GM18526 (cell line): ENCODE data around the gene TRIAP1.
A peak's percentile ranks its signal among the peaks of the same experiment; 100 is the strongest.

Experiments
- POLR2A ChIP-seq: IDR thresholded peaks from 3 replicates; pipeline ENCODE4 v1.6.1; 2011; ENCODE audit not compliant: insufficient read length; ENCODE audit errors: extremely low read depth

The TRIAP1 gene

DNA sequence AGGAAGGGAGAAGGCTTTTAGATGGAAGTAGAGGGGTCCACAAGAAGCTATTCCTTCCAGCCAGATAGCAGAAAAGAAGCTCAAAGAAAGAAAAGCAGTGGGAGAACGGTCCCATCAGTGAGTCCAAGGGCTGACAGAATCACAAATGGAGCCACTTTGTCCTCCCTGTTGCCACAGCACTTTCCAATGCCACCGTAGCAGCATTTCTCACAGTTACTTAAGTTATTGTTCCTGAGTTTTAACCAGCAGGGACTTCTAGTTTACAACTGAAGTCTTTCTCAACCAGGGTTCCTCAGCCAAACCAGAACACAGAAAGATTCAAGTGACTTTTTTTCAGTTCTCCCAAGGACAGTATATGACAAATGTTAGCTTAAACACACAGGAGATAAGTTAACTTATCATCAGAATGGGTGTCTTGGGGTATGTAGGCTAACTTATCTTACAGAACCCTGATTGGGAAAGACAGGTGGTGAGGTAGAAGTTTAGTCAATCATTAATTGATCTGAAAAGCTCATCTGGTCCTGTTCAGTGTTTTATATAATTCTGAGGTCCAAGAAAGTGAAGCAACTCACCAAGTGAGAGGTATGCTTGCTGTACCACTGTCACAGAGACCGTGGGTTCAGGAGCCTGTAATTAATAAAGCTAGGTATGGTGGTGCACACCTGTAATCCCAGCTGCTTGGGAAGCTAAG, 7.0 kb upstream of the TRIAP1 start:
- TF ChIP-seq POLR2A, result no peak

DNA sequence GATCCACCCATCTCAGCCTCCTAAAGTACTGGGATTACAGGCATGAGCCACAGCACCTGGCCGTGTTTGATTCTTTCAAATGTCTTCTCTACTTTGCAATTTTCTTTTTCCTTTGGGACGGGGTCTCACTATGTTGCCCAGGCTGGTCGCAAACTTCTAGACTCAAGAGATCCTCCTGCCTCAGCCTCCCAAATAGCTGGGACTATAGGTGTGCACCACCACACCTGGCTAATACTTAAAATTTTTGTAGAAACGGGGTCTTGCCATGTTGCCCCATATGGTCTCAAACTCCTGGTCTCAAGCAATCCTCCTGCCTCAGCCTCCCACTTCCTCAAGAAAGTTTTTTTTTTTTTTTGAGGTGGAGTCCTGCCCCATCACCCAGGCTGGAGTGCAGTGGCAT, 1.8 kb upstream of the TRIAP1 start:
- TF ChIP-seq POLR2A, result no peak

DNA sequence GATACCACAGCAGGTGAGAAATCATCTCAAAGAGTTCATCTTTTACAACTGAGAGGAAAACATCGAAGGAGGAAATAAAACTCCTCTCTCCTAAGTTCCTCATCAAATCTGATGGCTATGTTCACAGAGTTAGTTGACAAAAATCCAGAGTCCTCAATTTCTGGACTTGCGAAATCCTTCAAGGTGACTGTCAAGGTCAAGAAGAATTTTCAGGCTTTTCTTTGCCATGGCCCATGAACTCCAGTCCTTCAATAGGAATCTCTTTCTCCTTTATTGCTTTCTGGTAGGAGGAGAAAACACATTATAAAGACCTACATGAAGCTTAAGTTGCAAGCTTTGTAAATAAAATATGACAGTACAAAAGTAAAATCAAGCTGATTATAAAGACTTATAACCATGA, 1.5 kb downstream of the TRIAP1 start:
- no peak for TF ChIP-seq POLR2A

DNA sequence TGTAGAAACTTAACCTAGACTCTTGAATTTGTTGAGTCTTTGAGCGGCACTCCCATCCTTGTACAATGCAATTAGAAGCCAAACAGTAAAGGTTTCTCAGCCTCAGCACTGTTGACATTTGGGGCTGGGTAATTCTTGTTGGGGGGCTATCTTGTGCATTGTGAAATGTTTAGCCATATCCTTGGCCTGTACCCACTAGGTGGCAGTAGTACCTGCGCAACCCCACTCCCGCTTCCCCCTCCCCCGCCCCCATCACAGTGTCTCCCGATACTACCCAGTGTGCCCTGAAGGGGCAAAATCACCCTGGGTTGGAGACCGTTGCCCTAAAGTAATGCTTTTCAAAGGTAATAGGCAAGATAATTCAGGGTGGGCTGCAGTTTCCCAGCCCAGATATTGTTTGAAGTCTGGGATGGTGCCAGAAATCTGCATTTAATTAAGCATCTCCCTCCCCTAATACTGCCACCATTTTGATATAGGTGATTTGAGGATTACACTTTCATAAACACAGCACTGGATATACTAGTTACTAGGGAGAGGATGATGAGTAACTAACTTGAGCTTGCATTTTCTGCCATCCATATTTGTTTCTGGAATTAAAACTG, 6.4 kb downstream of the TRIAP1 start:
- no peak for TF ChIP-seq POLR2A

DNA sequence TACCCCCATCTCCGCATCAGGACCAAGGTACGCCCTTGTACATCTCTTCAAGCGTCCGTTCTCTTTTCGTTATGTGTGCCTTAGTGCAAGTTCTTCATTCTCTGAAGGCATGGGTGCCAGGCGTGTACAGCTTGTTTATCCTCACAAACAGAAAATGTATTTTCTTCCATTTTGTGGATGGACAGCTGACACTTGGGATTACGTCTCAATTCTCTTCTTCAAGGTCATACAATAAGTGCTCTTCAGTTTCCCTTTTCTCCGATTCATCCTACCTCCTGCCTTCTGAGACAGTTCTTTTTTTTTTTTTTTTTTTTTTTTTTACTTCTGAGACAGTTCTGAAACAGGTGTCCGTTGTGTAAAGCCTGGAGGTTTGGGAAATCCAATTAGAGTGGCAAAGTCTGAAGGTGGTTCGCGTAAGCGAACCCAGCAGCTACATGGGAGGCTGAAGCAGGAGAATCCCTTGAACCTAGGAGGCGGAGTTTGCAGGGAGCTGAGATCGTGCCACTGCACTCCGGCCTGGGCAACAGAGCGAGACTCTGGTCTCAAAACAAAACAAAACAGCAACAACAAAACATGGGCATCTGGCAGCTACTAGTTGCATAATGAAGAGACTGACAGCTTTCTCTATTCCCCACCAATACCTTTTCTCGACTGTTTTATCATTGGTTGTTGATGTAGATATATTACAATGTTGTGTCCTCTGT, 7.5 kb downstream of the TRIAP1 start:
- no peak for TF ChIP-seq POLR2A

DNA sequence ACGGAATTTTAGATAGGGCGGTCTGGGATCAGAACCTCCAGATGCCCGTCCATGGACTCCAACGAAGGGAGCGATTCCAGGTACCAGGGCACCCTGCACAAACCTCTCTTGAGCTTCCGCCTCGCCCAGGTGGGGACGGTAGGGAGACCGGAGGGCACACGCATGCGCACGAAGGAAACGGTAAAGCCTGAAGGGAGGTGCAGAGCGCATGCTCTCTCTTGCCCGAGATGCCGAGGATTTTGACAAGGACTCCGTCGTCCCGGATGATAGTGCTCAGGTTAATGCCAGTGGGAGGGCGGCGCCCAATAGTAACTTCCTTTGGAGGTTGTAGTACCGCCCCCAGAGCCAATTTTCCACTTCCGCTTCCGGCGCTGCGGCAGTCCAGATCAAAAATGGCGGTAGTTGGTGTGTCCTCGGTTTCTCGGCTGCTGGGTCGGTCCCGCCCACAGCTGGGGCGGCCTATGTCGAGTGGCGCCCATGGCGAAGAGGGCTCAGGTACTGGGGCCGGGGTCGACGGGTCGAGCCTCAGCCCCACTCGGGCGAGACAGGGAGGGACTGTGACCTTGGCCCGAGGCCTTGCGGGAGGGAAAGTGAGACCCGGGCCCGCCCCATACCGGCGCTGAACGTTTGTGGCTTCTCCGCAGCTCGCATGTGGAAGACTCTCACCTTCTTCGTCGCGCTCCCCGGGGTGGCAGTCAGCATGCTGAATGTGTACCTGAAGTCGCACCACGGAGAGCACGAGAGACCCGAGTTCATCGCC, 8.3 kb downstream of the TRIAP1 start, which contains the start of gene COX6A1:
Gene COX6A1, plus strand, starts transcription at position 379 of the 760 bp plus-strand sequence. Its CDS starts 14 bp downstream, at position 393.
- TF ChIP-seq POLR2A, result peak; percentile 92

DNA sequence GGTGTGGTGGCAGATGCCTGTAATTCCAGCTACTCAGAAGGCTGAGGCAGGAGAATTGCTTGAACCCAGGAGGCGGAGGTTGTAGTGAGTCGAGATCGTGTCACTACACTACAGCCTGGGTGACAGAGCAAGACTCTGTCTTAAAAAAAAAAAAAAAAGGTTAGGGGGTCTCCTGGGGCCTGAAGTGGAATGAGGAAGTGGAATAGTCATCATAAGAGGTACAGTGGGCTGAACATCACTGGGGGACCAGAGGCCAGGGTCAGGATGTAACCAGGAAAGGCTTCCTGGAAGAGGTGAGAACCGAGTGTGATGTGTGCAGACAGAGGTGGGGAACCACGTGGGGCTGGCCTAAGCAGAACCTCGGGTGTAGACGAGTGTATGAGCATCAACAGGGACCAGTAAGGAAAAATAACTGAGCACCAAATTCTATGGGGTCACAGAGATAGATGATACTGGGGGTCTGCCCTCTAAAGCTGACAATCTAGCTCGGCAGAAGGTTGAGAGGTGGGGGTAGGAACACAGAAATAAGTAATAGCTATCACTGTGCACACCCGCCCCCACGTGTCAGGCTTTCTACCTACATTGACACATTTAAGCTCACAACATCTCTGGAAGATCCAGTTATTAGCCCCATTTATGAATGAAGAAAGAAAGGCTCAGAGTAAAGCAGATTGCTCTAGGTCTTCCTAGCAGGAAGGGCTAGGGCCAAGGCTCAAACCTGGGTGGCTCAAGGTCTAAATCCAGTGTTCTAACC, 13.2 kb downstream of the TRIAP1 start:
- no peak for TF ChIP-seq POLR2A

DNA sequence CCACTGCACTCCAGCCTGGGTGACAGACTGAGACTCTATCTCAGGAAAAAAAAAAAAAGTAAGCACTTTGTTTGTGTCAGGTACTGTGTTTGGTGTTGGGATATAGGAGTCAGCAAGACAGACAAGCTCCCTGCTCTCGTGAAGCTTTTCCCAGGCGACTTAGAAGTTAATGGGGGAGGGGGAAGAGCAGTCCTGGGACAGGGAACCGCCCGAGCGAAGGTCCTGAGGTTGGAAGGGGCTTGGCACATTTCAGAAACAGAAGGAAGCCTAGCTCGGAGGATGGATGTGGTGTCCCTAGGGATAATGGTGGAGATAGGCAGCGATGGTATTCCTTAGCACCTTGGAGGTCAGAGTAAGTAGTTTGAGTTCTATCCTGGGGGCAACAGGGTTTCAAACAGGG, 16.8 kb downstream of the TRIAP1 start:
- no peak for TF ChIP-seq POLR2A

DNA sequence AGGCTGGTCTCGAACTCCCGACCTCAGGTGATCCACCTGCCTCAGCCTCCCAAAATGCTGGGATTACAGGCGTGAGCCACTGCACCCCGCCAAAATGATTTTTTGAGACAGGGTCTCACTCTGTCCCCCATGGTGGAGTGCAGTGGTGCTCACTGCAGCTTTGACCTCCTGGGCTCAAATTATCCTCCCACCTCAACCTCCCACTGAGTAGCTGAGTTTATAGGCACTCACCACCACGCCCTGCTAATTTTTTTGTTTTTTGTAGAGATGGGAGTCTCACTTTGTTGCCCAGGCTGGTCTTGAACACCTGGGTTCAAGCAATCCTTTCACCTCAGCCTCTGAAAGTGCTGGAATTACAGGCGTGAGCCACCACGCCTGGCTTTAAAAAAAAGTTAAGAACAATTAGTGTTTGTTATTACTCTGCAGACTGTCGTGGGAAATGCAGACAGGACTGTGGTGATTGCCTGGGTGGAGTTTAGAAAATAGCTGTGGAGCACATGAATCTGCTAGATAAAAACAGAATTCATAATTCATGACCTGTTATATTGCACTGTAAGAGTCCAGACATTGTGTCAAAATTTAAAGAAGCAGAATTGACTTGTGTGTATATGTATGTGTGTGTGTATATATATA, 17.5 kb downstream of the TRIAP1 start:
- TF ChIP-seq POLR2A, result no peak

DNA sequence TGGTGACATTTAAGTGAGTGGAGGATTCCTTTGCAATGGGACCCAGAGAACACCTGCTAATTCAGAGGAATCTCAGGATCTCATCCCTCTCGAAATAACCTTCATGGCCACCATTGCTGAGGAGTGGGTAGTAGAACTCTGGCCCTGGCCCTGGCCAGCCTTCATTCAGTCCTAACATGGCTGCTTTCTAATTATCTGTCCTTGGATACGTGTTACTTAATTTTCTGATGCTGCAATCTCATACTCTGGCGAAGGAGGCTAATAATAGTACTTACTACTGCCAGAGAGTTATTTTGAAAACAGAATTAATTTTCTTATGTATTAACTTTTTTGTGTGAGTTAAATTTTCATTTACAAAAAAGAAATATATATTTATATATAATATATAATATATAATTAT, 20.4 kb downstream of the TRIAP1 start:
- no peak for TF ChIP-seq POLR2A

DNA sequence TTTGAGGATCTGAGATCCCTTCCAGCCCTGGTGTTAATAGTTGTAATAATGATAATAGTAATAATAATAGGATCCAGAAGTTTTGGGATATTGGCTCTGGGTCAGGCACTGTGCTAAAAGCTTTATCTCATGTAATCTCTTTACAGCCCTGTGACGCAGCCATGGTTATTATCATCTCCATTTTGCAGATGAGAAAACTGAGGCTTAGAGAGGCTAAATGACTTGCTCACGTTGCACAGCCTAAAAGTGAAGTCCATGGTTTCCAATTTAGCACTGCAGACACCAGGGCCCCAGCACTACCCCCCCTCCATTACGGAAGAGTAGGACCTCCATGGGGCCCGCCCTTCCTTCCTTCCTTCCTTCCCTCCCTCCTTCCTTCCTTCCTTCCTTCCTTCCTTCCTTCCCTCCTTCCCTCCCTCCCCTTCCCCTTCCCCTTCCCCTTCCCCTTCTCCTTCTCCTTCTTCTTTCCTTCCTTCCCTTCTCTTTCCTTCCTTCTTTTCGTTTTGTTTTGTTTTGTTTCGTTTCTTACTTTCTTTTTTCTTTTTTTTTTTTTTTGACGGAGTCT, 23.2 kb downstream of the TRIAP1 start:
- TF ChIP-seq POLR2A, result no peak

DNA sequence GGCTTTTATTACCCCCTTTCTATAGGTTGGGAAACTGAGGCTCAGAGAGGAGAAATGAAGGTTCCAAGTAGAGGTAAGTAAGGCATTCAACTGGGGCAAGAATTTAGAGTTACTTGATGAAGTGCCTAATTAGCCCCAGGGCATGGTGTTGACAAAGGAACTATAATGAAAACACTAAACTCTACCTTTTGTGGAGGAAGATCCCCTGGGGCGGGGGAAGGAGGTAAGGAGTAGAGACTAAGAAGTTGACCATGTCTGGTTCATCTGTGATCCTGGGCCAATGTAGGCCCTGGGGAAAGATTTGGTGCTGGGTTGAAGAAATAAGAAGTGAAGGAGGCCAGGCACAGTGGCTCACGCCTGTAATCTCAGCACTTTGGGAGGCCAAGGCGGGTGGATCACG, 24.5 kb downstream of the TRIAP1 start:
- TF ChIP-seq POLR2A, result no peak

DNA sequence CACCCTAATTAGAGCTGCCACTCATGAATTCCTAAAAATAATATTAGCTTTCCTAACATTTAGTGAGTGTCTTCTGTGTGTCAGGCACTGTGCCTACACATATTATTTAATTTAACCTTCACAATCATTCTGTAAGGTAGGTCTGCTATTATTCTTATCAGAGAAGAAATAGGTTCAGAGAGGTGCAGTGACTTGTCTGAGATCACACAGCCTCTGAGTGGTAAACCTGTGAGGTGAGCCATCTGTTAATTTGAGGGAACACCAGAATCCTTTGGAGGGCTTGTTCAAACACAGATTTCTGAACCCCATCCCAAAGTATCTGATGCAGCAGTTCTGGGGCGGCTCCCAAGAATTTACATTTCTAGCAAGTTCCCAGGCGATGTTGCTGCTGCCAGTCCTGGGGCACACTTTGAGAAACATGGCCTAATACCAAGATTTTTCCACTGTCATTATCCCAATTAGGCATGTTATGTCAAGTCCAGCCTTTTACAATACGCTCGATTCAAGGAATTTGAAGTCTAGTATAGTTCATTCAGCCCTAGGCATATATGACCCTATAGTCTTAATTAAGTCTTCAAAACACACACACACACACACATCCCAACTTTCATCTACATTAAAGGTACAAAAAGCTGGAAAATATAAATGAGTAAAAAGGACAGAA, 28.1 kb downstream of the TRIAP1 start:
- no peak for TF ChIP-seq POLR2A
